ENCODE measurements around the gene GALNT16. TPM values are rescaled to one million over a fixed set of nuclear protein-coding genes. Genes with fewer than 3 reads are reported as not detected.
A peak's percentile ranks its signal among the peaks of the same experiment; 100 is the strongest.

Gene GALNT16
- total RNA-seq, 1 experiment from 2014 or later = 12.6 TPM

DNA sequence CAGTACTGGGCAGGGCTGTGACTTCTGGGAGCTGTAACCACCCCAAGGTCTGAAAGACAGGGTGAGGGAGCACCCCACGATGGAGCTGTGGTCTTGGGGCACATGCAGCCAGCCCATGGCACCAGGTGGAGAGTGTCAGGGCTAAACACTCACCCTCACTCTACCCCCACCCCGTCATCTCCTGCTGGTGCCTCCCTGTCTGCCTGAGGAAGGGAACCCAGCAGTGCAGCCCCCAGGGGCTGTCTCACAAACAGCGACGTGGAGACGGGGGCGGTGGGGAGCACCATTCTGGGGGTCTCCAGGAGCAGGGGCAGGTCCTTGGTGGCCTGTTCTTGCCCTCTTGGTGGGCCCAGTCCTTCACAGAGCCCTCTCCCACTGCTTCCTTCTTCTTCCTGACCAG, 74.6 kb downstream of the GALNT16 start:
- no peak for DNase-seq (ENCODE audit: low read depth)

DNA sequence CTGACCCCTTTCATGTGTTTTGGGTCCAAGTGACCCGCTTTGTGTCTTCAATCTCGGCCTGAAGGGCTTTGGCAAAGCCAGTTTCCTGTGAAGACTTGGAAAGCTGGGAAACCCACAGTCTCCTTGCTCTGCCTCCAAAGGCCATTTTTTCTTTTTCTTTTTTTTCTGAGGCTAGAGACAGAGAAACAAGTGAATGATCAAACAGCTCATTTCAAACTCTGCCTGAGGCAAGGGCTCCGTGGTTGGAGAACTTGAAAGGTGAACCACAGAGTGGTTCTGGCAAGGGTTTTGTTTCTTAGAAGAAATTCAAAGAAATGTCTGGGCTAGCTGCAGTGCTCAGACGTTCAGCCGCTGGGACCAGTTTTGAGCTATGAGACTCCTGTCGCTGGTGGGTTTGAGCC, 75.4 kb downstream of the GALNT16 start:
- DNase-seq (ENCODE audit: low read depth) = no peak

- no peak for DNase-seq (ENCODE audit: low read depth)
Observed at GRCh38 chr14:69337984-69338383, 78.0 kb downstream of the GALNT16 start.

DNA sequence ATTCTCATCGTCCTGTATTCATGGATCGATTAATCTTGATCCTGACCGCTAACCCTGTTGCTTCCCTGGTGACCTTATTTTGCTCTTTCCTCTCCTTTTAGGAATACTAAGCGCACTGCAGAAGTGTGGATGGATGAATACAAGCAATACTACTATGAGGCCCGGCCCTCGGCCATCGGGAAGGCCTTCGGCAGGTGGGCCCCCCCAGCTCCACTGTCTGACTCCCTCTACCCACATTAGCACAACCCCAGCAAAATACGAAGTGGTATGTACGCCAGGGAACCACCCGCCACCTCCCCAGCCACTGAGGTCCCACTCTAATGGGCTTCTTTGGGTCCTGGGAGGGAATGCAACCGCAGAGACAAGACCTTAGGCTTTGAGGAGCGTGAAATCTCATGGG, 79.5 kb downstream of the GALNT16 start:
- DNase-seq (ENCODE audit: low read depth) = no peak

GRCh38 chr14:69342928-69343525, 83.1 kb downstream of the GALNT16 start:
- no peak for DNase-seq (ENCODE audit: low read depth)

DNA sequence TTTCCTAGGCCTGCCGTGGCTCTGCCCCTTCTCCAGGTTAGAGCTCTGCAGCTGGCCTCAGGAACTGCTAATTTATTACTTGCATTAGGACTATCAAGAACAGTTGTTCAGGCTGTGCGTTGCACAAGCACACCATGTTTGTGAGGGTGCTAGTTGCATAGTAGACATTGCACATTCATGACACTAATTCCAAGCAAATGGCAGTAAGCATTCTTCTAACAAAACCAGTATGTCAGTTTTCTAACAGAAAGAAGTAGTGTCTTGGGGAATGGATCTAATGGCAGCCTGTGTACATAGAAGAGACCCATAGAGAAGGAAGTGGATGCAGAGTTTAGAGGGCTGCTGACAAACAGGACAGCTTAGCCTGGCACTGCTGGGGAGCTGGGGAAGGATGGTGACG, 84.2 kb downstream of the GALNT16 start:
- DNase-seq (ENCODE audit: low read depth) = no peak

DNA sequence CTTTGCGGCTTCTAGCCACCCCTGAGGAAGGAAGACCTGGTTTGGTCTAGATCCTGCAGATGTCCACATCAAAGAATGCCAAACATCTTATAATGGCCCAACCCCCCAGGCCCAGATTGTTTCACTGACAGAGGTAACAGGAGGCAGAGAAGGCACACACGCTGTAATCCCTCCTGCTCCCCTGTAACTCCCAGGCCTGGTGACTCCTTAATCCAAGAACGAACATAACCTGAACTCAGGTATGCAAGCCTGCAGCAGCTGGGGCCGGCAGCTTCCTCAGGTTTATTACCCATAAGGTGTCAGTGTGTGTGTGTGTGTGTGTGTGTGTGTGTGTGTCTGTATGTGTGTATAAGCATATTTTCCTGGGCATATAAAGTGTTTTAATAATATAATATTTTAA, 85.4 kb downstream of the GALNT16 start:
- no peak for DNase-seq (ENCODE audit: low read depth)

DNA sequence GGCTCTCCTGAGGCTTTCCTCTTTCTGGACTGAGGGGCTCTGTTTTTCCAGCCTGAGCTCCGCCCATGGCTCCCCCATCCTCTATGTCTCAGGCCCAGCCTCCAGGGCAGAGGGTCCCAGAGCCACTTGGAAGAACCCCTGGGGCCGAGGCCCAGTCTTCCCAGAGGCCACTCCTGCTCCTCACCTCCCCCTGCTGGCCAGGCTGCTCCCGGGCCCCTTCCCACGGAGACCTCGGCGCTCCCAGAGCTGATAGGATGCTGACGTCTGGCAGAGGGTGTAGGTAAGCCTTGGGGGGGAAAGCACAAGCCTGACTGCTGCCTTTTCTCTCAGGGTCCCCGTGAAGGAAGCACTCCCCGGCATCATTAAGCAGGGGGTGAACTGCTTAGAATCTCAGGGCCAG, 86.8 kb downstream of the GALNT16 start:
- peak; percentile 12 for DNase-seq (ENCODE audit: low read depth)

- DNase-seq (ENCODE audit: low read depth) = no peak
Observed at GRCh38 chr14:69349091-69349777, 89.3 kb downstream of the GALNT16 start.

DNA sequence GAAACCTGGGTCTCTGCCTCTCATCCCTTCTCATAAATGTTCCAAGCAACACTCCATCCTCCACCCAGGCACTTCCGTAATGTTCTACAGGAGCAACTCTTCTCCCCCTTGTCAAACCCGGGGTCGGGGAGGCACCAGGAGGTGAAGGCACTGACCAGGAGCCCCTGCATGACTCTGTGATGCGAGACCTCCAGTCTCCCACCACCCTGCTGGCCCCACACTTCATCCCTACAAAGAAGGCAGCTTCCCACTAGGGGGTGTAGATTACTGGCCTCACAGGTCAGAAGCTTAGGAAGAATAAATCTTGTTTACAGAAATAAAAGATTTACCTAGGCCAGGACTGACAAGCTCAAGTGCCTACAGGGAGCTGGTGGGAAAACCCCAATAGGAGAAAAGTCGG, 90.9 kb downstream of the GALNT16 start:
- no peak for DNase-seq (ENCODE audit: low read depth)

GRCh38 chr14:69351385-69351784, 91.4 kb downstream of the GALNT16 start:
- no peak for DNase-seq (ENCODE audit: low read depth)

GRCh38 chr14:69351911-69352310, 92.0 kb downstream of the GALNT16 start:
- no peak for DNase-seq (ENCODE audit: low read depth)

DNA sequence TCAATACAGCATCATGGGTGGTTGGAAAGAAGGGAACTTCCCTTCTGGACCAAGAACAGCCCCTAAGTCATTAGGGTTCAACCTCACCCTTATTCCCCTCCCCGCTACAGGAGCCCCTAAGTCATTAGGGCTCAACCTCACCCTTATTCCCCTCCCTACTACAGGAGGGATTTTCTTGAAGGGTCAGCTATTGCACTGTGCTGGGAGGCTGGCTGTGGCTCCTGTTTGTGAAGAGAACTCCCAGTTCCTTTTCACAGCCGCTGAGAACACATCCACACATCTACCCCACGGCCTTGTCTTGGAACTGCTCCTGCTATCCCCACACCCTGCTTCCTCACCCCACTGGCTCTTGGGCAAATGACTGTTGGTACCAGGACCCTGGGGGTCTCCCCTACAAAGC, 93.2 kb downstream of the GALNT16 start:
- DNase-seq (ENCODE audit: low read depth) = no peak

GRCh38 chr14:69354383-69355153, 94.6 kb downstream of the GALNT16 start:
- no peak for DNase-seq (ENCODE audit: low read depth)

DNA sequence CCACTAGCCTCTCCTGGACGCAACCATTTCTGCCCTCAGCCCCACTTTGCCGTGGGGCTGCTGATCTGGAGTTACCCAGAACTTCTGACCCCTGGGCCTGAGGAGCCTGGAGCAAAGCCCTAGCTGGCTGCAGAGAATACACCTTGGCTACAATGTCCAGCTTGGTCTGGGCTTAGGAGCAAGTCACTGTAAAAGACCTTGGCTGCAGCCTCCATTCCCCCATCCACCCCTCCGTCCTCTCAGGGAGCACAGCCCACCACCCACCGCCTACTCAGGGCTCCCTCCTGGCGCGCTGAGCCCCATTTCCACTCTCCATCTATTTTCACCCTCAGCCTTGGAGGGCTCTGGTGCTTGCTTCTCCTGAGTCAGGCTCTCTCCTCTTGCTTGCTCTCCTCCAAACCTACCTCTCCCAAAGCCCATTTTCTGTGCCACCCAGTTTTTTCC, 95.2 kb downstream of the GALNT16 start:
- DNase-seq (ENCODE audit: low read depth) = no peak

DNA sequence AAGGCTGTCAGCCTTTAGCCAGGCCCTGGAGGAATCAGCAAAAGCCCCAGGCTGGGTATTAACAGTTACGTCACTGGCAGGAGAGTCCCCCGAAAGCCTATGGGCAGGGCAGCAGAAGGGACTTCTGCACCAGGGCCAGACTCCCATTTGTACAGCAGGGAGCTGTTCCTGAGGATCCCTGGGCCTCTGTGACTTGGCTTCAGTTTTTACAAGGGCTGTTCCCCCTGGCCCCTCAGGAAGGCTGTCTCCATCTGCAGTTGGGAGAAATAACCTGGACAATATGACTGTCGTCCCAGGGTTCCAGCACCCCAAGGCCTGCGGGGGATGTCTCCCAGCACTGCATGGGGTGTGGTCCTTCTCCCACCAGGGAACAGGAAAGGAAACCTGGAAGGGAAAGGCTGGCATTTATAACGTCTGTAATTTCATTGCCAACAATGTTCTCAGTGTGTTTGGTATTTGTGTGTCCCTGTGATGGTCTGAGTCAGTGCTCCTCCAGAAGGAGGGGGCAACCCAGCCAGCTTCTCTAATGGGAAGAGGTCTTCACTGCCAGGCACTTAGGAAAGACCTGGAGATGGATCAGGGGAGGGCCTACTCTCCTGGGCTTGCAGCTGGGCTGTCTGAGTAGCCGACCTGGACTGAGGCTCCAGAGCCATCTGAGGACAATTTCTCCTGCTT, 95.8 kb downstream of the GALNT16 start:
- peak; percentile 67 for DNase-seq (ENCODE audit: low read depth)

GRCh38 chr14:69356903-69357543, 97.1 kb downstream of the GALNT16 start:
- DNase-seq (ENCODE audit: low read depth) = no peak

DNA sequence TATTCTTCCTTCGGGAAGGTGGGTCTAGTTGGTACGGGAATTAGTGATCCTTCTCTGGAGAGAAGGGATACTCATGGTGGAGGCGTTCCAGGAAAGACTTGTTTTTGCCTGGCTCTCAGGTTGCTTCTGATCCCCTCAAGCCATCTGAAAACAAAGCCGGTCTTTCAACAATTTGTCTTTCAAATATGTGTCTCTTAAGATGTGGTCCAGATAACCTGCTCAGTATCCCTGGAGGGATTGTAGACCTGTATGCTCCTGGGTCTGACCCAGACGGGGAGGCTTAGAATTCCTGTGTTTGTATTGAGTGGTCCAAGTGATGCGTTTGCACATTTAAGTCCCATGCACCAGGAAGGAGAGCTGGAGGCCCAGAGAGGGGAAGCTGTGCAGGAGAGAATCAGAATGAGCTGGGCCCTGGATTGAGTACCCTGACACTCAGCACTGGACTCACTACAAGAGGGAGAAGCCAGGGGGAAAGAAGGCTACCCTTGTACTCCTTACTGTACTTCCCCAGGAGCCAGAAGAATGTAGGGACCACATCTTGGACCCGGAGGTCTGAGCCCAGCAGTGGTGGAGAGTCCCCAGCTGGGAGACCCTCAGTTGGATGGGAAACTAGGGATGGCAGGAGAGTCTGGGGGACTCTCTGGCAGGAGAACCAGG, 97.7 kb downstream of the GALNT16 start:
- no peak for DNase-seq (ENCODE audit: low read depth)

DNA sequence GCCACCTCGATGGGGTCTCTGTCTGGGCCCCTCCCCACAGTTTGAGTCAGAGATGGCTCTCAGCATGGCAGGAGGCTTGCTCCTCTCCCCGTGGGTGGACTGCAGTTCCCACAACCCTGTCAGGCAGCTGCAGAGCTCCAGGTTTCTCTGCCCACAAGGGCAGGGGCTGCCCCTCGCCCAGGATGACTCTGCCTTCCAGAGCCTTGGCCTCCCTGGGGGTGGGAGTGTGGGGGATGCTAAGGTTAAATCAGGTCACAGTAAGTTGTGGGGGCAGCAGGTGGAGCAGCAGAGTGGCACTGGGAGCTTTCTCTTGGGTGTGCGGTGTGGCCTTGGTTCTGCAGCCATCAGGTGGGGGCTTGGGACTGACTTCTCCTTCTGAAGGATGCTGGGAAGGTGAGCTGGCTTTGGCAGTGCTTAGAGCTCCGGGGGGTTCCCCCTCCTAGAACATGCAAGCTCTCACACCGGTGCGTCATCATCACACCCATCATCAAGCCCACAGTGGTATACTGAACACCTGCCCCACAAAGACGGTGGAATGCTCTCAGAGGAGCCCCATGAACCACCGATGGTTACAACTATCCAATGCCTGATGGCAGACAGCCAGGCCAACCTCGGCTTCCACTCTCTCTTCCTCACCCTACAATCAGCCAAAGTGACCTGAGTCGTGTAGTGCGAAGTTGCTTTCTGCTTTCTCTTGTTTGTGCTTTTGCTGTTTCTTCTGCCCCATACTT, 98.4 kb downstream of the GALNT16 start:
- peak; percentile 60 for DNase-seq (ENCODE audit: low read depth)

DNA sequence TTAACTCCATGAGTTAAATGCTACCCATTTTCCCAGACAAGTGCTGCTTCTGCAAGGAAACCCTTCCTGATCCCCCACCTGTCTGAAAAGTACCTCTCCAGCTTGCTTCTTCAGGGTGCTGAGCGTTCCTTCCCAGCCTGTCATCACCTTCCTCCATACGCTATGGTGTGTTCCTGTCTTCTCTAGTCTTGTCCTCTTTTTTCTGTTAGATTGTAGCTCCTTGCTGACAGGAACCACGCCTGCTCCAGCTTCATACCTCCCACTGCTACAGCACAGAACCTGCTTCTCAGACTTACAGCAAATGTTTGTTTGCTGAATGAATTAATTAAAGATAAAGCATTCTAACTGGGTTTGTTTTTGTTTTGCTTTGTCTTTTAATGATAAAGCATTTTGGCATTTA, 99.0 kb downstream of the GALNT16 start:
- DNase-seq (ENCODE audit: low read depth) = no peak
